ENCODE data around the gene ZNF592.

Gene ZNF592

GRCh38 chr15:84795186-84795585 is 46.8 kb downstream of the ZNF592 start:
- Histone ChIP-seq H3K4me3 (ENCODE audit: low read depth, low read length) (no peak overlapping the region), H3K36me3 (ENCODE audit: control insufficient read depth, insufficient read depth, low read length) (no peaks in the 10 kb centered on the region), H3K4me2 (ENCODE audit: low read length) (no peak overlapping the region), H3K27me3 (ENCODE audit: control insufficient read depth, insufficient read depth, low read length) (no peaks in the 10 kb centered on the region), H3K4me1 (no peaks in the 10 kb centered on the region), H3K9ac (no peak overlapping the region), H2AFZ (no peak overlapping the region), H3K27ac (no peak overlapping the region), H3K9me3 (ENCODE audit: control insufficient read depth, low read length) (no peaks in the 10 kb centered on the region), H3K79me2 (peaks cover 1% of the 10 kb centered on the region)
- no peak for TF ChIP-seq CTCF (IDR thresholded peaks at IDR 0.05)

GRCh38 chr15:84797212-84797611 is 48.8 kb downstream of the ZNF592 start:
- no peaks in the 10 kb centered on the region for H3K36me3 ChIP-seq (ENCODE audit: control insufficient read depth, insufficient read depth, low read length)

GRCh38 chr15:84797801-84798200 is 49.4 kb downstream of the ZNF592 start:
- Histone ChIP-seq H3K4me2 (ENCODE audit: low read length) (no peak overlapping the region), H3K9me3 (ENCODE audit: control insufficient read depth, low read length) (no peaks in the 10 kb centered on the region), H3K4me3 (ENCODE audit: low read depth, low read length) (no peak overlapping the region), H3K27me3 (ENCODE audit: control insufficient read depth, insufficient read depth, low read length) (no peaks in the 10 kb centered on the region), H3K27ac (no peak overlapping the region), H2AFZ (no peak overlapping the region), H3K36me3 (ENCODE audit: control insufficient read depth, insufficient read depth, low read length) (no peaks in the 10 kb centered on the region), H3K9ac (no peak overlapping the region), H3K4me1 (no peaks in the 10 kb centered on the region), H3K79me2 (no peaks in the 10 kb centered on the region)
- no peak for TF ChIP-seq CTCF (IDR thresholded peaks at IDR 0.05)

More at GRCh38 chr15:84797212-84797611, 48.8 kb downstream of the ZNF592 start:
- Histone ChIP-seq H3K27me3 (ENCODE audit: control insufficient read depth, insufficient read depth, low read length) (no peaks in the 10 kb centered on the region), H3K4me2 (ENCODE audit: low read length) (no peak overlapping the region), H3K79me2 (no peaks in the 10 kb centered on the region), H3K9me3 (ENCODE audit: control insufficient read depth, low read length) (no peaks in the 10 kb centered on the region), H3K9ac (no peak overlapping the region), H3K4me3 (ENCODE audit: low read depth, low read length) (no peak overlapping the region), H3K27ac (no peak overlapping the region), H3K4me1 (no peaks in the 10 kb centered on the region), H2AFZ (no peak overlapping the region)
- no peak for TF ChIP-seq CTCF (IDR thresholded peaks at IDR 0.05)

- H2AFZ ChIP-seq: no peak overlapping the region
- no peak for TF ChIP-seq CTCF (IDR thresholded peaks at IDR 0.05)
- H3K4me2 ChIP-seq (ENCODE audit: low read length): no peak overlapping the region
- H3K9ac ChIP-seq: no peak overlapping the region
- H3K9me3 ChIP-seq (ENCODE audit: control insufficient read depth, low read length): no peaks in the 10 kb centered on the region
- H3K27me3 ChIP-seq (ENCODE audit: control insufficient read depth, insufficient read depth, low read length): no peaks in the 10 kb centered on the region
- H3K36me3 ChIP-seq (ENCODE audit: control insufficient read depth, insufficient read depth, low read length): no peaks in the 10 kb centered on the region
- no peaks in the 10 kb centered on the region for H3K4me1 ChIP-seq
- H3K4me3 ChIP-seq (ENCODE audit: low read depth, low read length): no peak overlapping the region
- H3K27ac ChIP-seq: no peak overlapping the region
- H3K79me2 ChIP-seq: no peaks in the 10 kb centered on the region
These were observed 50.1 kb downstream of the ZNF592 start for GRCh38 chr15:84798436-84798946.

GRCh38 chr15:84799511-84800187 is 51.3 kb downstream of the ZNF592 start:
- H3K36me3 ChIP-seq (ENCODE audit: control insufficient read depth, insufficient read depth, low read length): no peaks in the 10 kb centered on the region
- no peak overlapping the region for H3K4me2 ChIP-seq (ENCODE audit: low read length)
- H3K4me1 ChIP-seq: no peaks in the 10 kb centered on the region
- no peak for TF ChIP-seq CTCF (IDR thresholded peaks at IDR 0.05)
- no peak overlapping the region for H3K9ac ChIP-seq
- no peaks in the 10 kb centered on the region for H3K79me2 ChIP-seq
- H3K4me3 ChIP-seq (ENCODE audit: low read depth, low read length): no peak overlapping the region
- H2AFZ ChIP-seq: no peak overlapping the region
- H3K27ac ChIP-seq: no peak overlapping the region
- H3K9me3 ChIP-seq (ENCODE audit: control insufficient read depth, low read length): no peaks in the 10 kb centered on the region
- no peaks in the 10 kb centered on the region for H3K27me3 ChIP-seq (ENCODE audit: control insufficient read depth, insufficient read depth, low read length)
